Measurements from ENCODE around the gene FRMD5. TPM values are rescaled to one million over a fixed set of nuclear protein-coding genes. Genes with fewer than 3 reads are reported as not detected.

The FRMD5 gene
- total and polyA plus RNA-seq, 7 donors = under 0.01 to 0.01 TPM; not detected in 5

GRCh38 chr15:44183363-44183762 lies 11.7 kb downstream of the FRMD5 start:
- H3K4me3 ChIP-seq = no peak overlapping the region
- intact Hi-C loops (cut with DNase I) = no loop called here
- DNase-seq = no peak
- no peaks in the 10 kb centered on the region for H3K36me3 ChIP-seq (ENCODE audit: insufficient read depth in 1 of 2, low read depth in 1 of 2)
- no peaks in the 10 kb centered on the region for H3K27me3 ChIP-seq (ENCODE audit: insufficient read depth in 3 of 3, low read length in 2 of 3)
- TF ChIP-seq, protein P1, sequence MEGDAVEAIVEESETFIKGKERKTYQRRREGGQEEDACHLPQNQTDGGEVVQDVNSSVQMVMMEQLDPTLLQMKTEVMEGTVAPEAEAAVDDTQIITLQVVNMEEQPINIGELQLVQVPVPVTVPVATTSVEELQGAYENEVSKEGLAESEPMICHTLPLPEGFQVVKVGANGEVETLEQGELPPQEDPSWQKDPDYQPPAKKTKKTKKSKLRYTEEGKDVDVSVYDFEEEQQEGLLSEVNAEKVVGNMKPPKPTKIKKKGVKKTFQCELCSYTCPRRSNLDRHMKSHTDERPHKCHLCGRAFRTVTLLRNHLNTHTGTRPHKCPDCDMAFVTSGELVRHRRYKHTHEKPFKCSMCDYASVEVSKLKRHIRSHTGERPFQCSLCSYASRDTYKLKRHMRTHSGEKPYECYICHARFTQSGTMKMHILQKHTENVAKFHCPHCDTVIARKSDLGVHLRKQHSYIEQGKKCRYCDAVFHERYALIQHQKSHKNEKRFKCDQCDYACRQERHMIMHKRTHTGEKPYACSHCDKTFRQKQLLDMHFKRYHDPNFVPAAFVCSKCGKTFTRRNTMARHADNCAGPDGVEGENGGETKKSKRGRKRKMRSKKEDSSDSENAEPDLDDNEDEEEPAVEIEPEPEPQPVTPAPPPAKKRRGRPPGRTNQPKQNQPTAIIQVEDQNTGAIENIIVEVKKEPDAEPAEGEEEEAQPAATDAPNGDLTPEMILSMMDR (IDR thresholded peaks at IDR 0.05) = no peak
- H3K9me3 ChIP-seq = no peaks in the 10 kb centered on the region
- no peaks in the 10 kb centered on the region for H3K4me1 ChIP-seq
- H3K27ac ChIP-seq = no peak overlapping the region
- 84 to 89% (median 86%) methylated on average over 4 of the region's 4 CpGs for WGBS, 3 donors
- ATAC-seq = no peak

GRCh38 chr15:44181410-44181809 lies 13.7 kb downstream of the FRMD5 start:
- ATAC-seq (no peak), DNase-seq (no peak)
- TF ChIP-seq, protein P1 (IDR thresholded peaks at IDR 0.05) = no peak
- H3K9me3 ChIP-seq = no peaks in the 10 kb centered on the region
- 62 to 68% (median 63%) methylated on average over 2 of the region's 2 CpGs for WGBS, 3 donors
- intact Hi-C loops (cut with DNase I) = no loop called here
- no peak overlapping the region for H3K4me3 ChIP-seq
- H3K4me1 ChIP-seq = no peaks in the 10 kb centered on the region
- no peaks in the 10 kb centered on the region for H3K36me3 ChIP-seq (ENCODE audit: insufficient read depth in 1 of 2, low read depth in 1 of 2)
- peaks cover 0 to 2% (median 0%) of the 10 kb centered on the region in 3 donors for H3K27me3 ChIP-seq (ENCODE audit: insufficient read depth in 3 of 3, low read length in 2 of 3)
- H3K27ac ChIP-seq = no peak overlapping the region

- intact Hi-C loops (cut with DNase I) = no loop called here
- TF ChIP-seq, protein P1 (IDR thresholded peaks at IDR 0.05) = no peak
- Histone ChIP-seq H3K36me3 (ENCODE audit: insufficient read depth in 1 of 2, low read depth in 1 of 2) (no peaks in the 10 kb centered on the region), H3K4me3 (no peak overlapping the region), H3K4me1 (no peaks in the 10 kb centered on the region), H3K9me3 (no peaks in the 10 kb centered on the region), H3K27me3 (ENCODE audit: insufficient read depth in 3 of 3, low read length in 2 of 3) (peaks cover 0 to 2% (median 0%) of the 10 kb centered on the region in 3 donors), H3K27ac (no peak overlapping the region)
- WGBS, 3 donors = 46 to 57% (median 53%) methylated on average over 1 of the region's 1 CpG
- ATAC-seq (no peak), DNase-seq (no peak)
These were observed 17.9 kb downstream of the FRMD5 start for GRCh38 chr15:44177139-44177538.

GRCh38 chr15:44173813-44174212 lies 21.3 kb downstream of the FRMD5 start:
- TF ChIP-seq, protein P1 (IDR thresholded peaks at IDR 0.05) = no peak
- Histone ChIP-seq H3K27ac (no peak overlapping the region), H3K9me3 (no peaks in the 10 kb centered on the region), H3K36me3 (ENCODE audit: insufficient read depth in 1 of 2, low read depth in 1 of 2) (no peaks in the 10 kb centered on the region), H3K4me1 (no peaks in the 10 kb centered on the region), H3K27me3 (ENCODE audit: insufficient read depth in 3 of 3, low read length in 2 of 3) (peaks cover 0 to 2% (median 0%) of the 10 kb centered on the region in 3 donors), H3K4me3 (no peak overlapping the region)
- no peak for DNase-seq
- ATAC-seq = no peak
- intact Hi-C loops (cut with DNase I) = no loop called here

- intact Hi-C loops (cut with DNase I) = no loop called here
- 43 to 57% (median 53%) methylated on average over 5 of the region's 5 CpGs for WGBS, 3 donors
- no peak for DNase-seq
These were observed 31.7 kb downstream of the FRMD5 start for GRCh38 chr15:44163370-44163769.

More at GRCh38 chr15:44163370-44163769, 31.7 kb downstream of the FRMD5 start:
- H3K4me3 ChIP-seq = no peak overlapping the region
- no peaks in the 10 kb centered on the region for H3K9me3 ChIP-seq
- H3K27me3 ChIP-seq (ENCODE audit: insufficient read depth in 3 of 3, low read length in 2 of 3) = peaks cover 0 to 8% (median 0%) of the 10 kb centered on the region in 3 donors
- H3K27ac ChIP-seq = no peak overlapping the region
- no peak for ATAC-seq
- TF ChIP-seq, protein P1 (IDR thresholded peaks at IDR 0.05) = no peak
- no peaks in the 10 kb centered on the region for H3K4me1 ChIP-seq
- H3K36me3 ChIP-seq (ENCODE audit: insufficient read depth in 1 of 2, low read depth in 1 of 2) = no peaks in the 10 kb centered on the region

All from psoas muscle (tissue), 8 donors.